K562 (cell line): Measurements from ENCODE around the gene MED15. TPM values are rescaled to one million over a fixed set of nuclear protein-coding genes. Genes with fewer than 3 reads are reported as not detected.
A peak's percentile ranks its signal among the peaks of the same experiment; 100 is the strongest.

Experiments
- CXXC5 ChIP-seq: fragments of 250-450 bp; sonication (Bioruptor Pico); IDR thresholded peaks from 2 replicates; pipeline ENCODE4 v1.8.0; 2022; ENCODE audit warnings: inconsistent platforms, mild to moderate bottlenecking, moderate library complexity
- FOXJ3 ChIP-seq: sonication (generic); formaldehyde crosslinking; IDR thresholded peaks from 2 replicates; pipeline ENCODE4 v1.4.0; 2020; ENCODE audit warnings: mild to moderate bottlenecking, missing genetic modification reagents
- HNRNPK ChIP-seq: fragments of 200-400 bp; formaldehyde crosslinking; IDR thresholded peaks from one replicate; pipeline ENCODE4 v1.6.1; 2018; ENCODE audit warnings: mild to moderate bottlenecking, low read depth, low read length; ENCODE audit not compliant: poor library complexity, severe bottlenecking
- MYBL2 ChIP-seq, 2 experiments: fragments of 450-650 bp in 1 of 2; sonication (generic) in 1 of 2; formaldehyde crosslinking in 1 of 2; IDR thresholded peaks; 2 replicates each; pipeline versions ENCODE4 v1.6.1 to v1.8.1; 2017 to 2022; ENCODE audit warnings: borderline replicate concordance in 1 of 2, inconsistent platforms in 1 of 2, low read depth in 1 of 2, mild to moderate bottlenecking in 1 of 2, missing genetic modification reagents in 1 of 2, moderate library complexity in 1 of 2
- NFYB ChIP-seq: IDR thresholded peaks from 2 replicates; pipeline ENCODE4 v1.6.1; 2011; ENCODE audit warnings: mild to moderate bottlenecking, moderate library complexity; ENCODE audit not compliant: insufficient read length; ENCODE audit errors: extremely low read depth
- NR1H2 ChIP-seq: sonication (generic); formaldehyde crosslinking; IDR thresholded peaks from 2 replicates; pipeline ENCODE4 v1.4.0; 2020; ENCODE audit warnings: mild to moderate bottlenecking, missing genetic modification reagents
- POLR2B ChIP-seq: fragments of 450-650 bp; IDR thresholded peaks from 2 replicates; pipeline ENCODE4 v1.6.1; 2018; ENCODE audit warnings: low read depth; ENCODE audit not compliant: partially characterized antibody
- PYGO2 ChIP-seq: fragments of 450-650 bp; IDR thresholded peaks from 2 replicates; pipeline ENCODE4 v1.6.1; 2016; ENCODE audit warnings: mild to moderate bottlenecking, missing genetic modification characterization, moderate library complexity, missing compliant biosample characterization
- SMARCB1 ChIP-seq: IDR thresholded peaks from 2 replicates; pipeline ENCODE4 v1.6.1; 2011; ENCODE audit warnings: improper control_type of control experiment, low read depth; ENCODE audit not compliant: insufficient read length
- ZC3H4 ChIP-seq: sonication (generic); formaldehyde crosslinking; IDR thresholded peaks from 2 replicates; pipeline ENCODE4 v1.9.0; 2021; ENCODE audit warnings: missing genetic modification reagents, borderline replicate concordance
- ZNF77 ChIP-seq: fragments of 250-450 bp; sonication (Bioruptor Pico); IDR thresholded peaks from 2 replicates; pipeline ENCODE4 v1.5.0; 2020
- polyA plus RNA-seq, 8 experiments: library from polyadenylated mRNA; depleted of rRNA in 4 of 8; stranded (reverse) in 5 of 8; unstranded in 3 of 8; fragments of >200 nt; fragmentation: Nextera tagmentation in 2 of 8; fragmentation: Illumina TruSeq in 1 of 8; extraction: Ambion mirVana in 2 of 8; extraction: Trizol in 1 of 8; gene quantifications; 2 replicates each; pipeline versions ENCODE4 v1.2.1 to v1.2.3, GENCODE V29; 2011 to 2014; ENCODE audit warnings: inconsistent platforms in 1 of 8, missing spikeins in 1 of 8
- total RNA-seq, 7 experiments: library from RNA; depleted of rRNA in 6 of 7; stranded (reverse); fragments of >200 nt in 6 of 7; fragmentation: Illumina TruSeq in 2 of 7; extraction: Trizol in 2 of 7; gene quantifications; 2 replicates each; pipeline versions ENCODE4 v1.2.1 to v1.2.3, GENCODE V29; 2011 to 2021; ENCODE audit warnings: low replicate concordance in 1 of 7
- TF ChIP-seq, protein P1 (sequence below), 2 experiments: fragments of 150-350 bp in 1 of 2; IDR thresholded peaks; 2 replicates each; pipeline ENCODE4 v1.6.1; 2012 to 2016; ENCODE audit warnings: low read depth in 2 of 2, low read length in 2 of 2, mild to moderate bottlenecking in 1 of 2, moderate library complexity in 1 of 2
- TF ChIP-seq, protein P2 (sequence below): sonication (generic); formaldehyde crosslinking; IDR thresholded peaks from 2 replicates; pipeline ENCODE4 v1.8.0; 2022; ENCODE audit warnings: mild to moderate bottlenecking, missing genetic modification reagents
- TF ChIP-seq, protein P3 (sequence below): fragments of 450-650 bp; IDR thresholded peaks from 2 replicates; pipeline ENCODE4 v1.6.1; 2018; ENCODE audit warnings: mild to moderate bottlenecking, low read depth; ENCODE audit not compliant: partially characterized antibody
- TF ChIP-seq, protein P4 (sequence below): fragments of 250-450 bp; sonication (Bioruptor Pico); IDR thresholded peaks from 2 replicates; pipeline ENCODE4 v1.5.0; 2022; ENCODE audit warnings: mild to moderate bottlenecking

The MED15 gene
- total and polyA plus RNA-seq, 9 of the 15 experiments (the other 6 are each of a cell fraction or from before 2014, with no cell fraction given), result 4.0 to 271 (median 60.1) TPM

DNA sequence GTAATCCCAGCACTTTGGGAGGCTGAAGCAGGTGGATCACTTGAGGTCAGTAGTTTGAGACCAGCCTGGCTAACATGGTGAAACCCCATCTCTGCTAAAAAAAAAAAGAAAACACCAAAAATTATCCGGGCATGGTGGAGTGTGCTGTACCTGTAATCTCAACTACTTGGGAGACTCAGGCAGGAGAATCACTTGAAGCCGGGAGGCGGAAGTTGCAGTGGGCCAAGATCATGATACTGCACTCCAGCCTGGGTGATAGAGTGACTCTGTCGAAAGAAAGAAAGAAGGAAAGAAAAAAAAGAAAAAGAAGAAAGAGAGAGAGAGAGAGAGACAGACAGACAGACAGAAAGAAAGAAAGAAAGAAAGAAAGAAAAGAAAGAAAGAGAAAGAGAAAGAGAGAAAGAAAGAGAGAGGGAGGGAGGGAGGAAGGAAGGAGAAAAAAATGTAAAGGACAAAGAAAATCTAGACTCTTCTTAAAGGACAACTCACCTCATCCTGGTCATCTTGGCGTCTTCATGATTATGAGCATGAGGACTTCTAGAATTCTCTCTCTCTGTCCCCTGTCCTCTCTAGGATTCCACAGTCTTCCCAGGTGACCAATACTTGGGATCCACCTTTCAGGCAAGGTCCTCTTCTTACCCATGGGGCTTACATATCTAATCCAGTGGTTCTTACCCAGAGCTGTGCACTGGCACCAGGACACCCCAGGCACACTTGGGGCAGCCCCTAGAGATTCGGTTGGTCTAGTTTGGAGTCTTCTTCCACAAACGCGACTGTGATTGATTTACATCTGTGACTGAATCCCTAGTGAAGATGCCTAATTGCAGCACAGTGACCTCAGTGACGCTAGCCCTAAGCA is 120.9 kb downstream of the MED15 start (continued):
- TF ChIP-seq, protein P1, sequence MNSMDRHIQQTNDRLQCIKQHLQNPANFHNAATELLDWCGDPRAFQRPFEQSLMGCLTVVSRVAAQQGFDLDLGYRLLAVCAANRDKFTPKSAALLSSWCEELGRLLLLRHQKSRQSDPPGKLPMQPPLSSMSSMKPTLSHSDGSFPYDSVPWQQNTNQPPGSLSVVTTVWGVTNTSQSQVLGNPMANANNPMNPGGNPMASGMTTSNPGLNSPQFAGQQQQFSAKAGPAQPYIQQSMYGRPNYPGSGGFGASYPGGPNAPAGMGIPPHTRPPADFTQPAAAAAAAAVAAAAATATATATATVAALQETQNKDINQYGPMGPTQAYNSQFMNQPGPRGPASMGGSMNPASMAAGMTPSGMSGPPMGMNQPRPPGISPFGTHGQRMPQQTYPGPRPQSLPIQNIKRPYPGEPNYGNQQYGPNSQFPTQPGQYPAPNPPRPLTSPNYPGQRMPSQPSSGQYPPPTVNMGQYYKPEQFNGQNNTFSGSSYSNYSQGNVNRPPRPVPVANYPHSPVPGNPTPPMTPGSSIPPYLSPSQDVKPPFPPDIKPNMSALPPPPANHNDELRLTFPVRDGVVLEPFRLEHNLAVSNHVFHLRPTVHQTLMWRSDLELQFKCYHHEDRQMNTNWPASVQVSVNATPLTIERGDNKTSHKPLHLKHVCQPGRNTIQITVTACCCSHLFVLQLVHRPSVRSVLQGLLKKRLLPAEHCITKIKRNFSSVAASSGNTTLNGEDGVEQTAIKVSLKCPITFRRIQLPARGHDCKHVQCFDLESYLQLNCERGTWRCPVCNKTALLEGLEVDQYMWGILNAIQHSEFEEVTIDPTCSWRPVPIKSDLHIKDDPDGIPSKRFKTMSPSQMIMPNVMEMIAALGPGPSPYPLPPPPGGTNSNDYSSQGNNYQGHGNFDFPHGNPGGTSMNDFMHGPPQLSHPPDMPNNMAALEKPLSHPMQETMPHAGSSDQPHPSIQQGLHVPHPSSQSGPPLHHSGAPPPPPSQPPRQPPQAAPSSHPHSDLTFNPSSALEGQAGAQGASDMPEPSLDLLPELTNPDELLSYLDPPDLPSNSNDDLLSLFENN (IDR thresholded peaks at IDR 0.05; ENCODE audit: low read depth in 2 of 2, low read length in 2 of 2), result no peak
- TF ChIP-seq MYBL2 (IDR thresholded peaks at IDR 0.05; ENCODE audit: low read depth), result no peak; the same call in 1 of the 2 replicates
- TF ChIP-seq MYBL2 (CRISPR knock-in tag; IDR thresholded peaks at IDR 0.05; ENCODE audit: borderline replicate concordance), result no peak
- TF ChIP-seq, protein P2, sequence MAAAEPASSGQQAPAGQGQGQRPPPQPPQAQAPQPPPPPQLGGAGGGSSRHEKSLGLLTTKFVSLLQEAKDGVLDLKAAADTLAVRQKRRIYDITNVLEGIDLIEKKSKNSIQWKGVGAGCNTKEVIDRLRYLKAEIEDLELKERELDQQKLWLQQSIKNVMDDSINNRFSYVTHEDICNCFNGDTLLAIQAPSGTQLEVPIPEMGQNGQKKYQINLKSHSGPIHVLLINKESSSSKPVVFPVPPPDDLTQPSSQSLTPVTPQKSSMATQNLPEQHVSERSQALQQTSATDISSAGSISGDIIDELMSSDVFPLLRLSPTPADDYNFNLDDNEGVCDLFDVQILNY, result no peak
- no peak for TF ChIP-seq PYGO2
- no peak for TF ChIP-seq CXXC5 (CRISPR knock-in tag)
- TF ChIP-seq NR1H2 (CRISPR knock-in tag), result no peak
- no peak for TF ChIP-seq ZNF77
- no peak for TF ChIP-seq POLR2B
- TF ChIP-seq HNRNPK, result no peak
- TF ChIP-seq, protein P3, sequence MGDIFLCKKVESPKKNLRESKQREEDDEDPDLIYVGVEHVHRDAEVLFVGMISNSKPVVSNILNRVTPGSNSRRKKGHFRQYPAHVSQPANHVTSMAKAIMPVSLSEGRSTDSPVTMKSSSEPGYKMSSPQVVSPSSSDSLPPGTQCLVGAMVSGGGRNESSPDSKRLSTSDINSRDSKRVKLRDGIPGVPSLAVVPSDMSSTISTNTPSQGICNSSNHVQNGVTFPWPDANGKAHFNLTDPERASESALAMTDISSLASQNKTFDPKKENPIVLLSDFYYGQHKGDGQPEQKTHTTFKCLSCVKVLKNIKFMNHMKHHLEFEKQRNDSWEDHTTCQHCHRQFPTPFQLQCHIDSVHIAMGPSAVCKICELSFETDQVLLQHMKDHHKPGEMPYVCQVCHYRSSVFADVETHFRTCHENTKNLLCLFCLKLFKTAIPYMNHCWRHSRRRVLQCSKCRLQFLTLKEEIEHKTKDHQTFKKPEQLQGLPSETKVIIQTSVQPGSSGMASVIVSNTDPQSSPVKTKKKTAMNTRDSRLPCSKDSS, result peak; percentile 82
- no peak for TF ChIP-seq NFYB
- no peak for TF ChIP-seq FOXJ3 (CRISPR knock-in tag)
- TF ChIP-seq, protein P4, sequence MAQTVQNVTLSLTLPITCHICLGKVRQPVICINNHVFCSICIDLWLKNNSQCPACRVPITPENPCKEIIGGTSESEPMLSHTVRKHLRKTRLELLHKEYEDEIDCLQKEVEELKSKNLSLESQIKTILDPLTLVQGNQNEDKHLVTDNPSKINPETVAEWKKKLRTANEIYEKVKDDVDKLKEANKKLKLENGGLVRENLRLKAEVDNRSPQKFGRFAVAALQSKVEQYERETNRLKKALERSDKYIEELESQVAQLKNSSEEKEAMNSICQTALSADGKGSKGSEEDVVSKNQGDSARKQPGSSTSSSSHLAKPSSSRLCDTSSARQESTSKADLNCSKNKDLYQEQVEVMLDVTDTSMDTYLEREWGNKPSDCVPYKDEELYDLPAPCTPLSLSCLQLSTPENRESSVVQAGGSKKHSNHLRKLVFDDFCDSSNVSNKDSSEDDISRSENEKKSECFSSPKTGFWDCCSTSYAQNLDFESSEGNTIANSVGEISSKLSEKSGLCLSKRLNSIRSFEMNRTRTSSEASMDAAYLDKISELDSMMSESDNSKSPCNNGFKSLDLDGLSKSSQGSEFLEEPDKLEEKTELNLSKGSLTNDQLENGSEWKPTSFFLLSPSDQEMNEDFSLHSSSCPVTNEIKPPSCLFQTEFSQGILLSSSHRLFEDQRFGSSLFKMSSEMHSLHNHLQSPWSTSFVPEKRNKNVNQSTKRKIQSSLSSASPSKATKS (CRISPR knock-in tag), result no peak
- TF ChIP-seq ZC3H4 (CRISPR knock-in tag), result no peak
- TF ChIP-seq SMARCB1, result no peak
